Neuronal stem cell (in vitro differentiated cells): ENCODE results near the gene KMT2B.

Experiments used
- DNase-seq: peaks from one replicate; pipeline ENCODE4 v3.0.0-alpha.2; 2013; ENCODE audit warnings: low spot score
- H2AFZ ChIP-seq: one replicate; pipeline ENCODE4 v1.6.1; 2013; ENCODE audit warnings: mild to moderate bottlenecking, low read length, inconsistent platforms
- H2AK5ac ChIP-seq: 2 replicates; pipeline ENCODE4 v1.6.1; 2013; ENCODE audit warnings: low read depth, mild to moderate bottlenecking, inconsistent platforms, low read length, moderate library complexity, mixed read lengths
- H2BK120ac ChIP-seq: 2 replicates; pipeline ENCODE4 v1.6.1; 2013; ENCODE audit warnings: low read depth, mild to moderate bottlenecking, inconsistent platforms, low read length, moderate library complexity, mixed read lengths
- H2BK12ac ChIP-seq: one replicate; pipeline ENCODE4 v1.6.1; 2013; ENCODE audit warnings: low read length, inconsistent platforms
- H2BK15ac ChIP-seq: 2 replicates; pipeline ENCODE4 v1.6.1; 2013; ENCODE audit warnings: mild to moderate bottlenecking, low read length, inconsistent platforms, mixed read lengths
- H2BK5ac ChIP-seq: one replicate; pipeline ENCODE4 v1.6.1; 2013; ENCODE audit warnings: inconsistent platforms, mild to moderate bottlenecking, low read length, moderate library complexity
- H3K14ac ChIP-seq: one replicate; pipeline ENCODE4 v1.6.1; 2013; ENCODE audit warnings: low read length, inconsistent platforms
- H3K18ac ChIP-seq: 2 replicates; pipeline ENCODE4 v1.6.1; 2013; ENCODE audit warnings: low read length, inconsistent platforms
- H3K23ac ChIP-seq: 2 replicates; pipeline ENCODE4 v1.6.1; 2013; ENCODE audit warnings: low read depth, mild to moderate bottlenecking, mixed read lengths, low read length, inconsistent platforms; ENCODE audit not compliant: poor library complexity
- H3K27ac ChIP-seq: replicated peaks from 3 replicates; pipeline ENCODE4 v1.5.1; 2013; ENCODE audit warnings: low read length, inconsistent platforms
- H3K27me3 ChIP-seq, 3 experiments: 2 replicates each; pipeline ENCODE4 v1.6.1; 2013; ENCODE audit warnings: low read length in 3 of 3, mild to moderate bottlenecking in 2 of 3, inconsistent platforms in 1 of 3, low read depth in 1 of 3, mixed read lengths in 1 of 3, moderate library complexity in 1 of 3; ENCODE audit not compliant: control insufficient read depth in 3 of 3, insufficient read depth in 3 of 3
- H3K36me3 ChIP-seq, 2 donors: replicated peaks in 1 of 2; 2 replicates each; pipeline ENCODE4 v1.6.1; 2013; ENCODE audit warnings: low read length in 2 of 2; ENCODE audit not compliant: control insufficient read depth in 2 of 2, insufficient read depth in 2 of 2
- H3K4ac ChIP-seq: 2 replicates; pipeline ENCODE4 v1.6.1; 2013; ENCODE audit warnings: inconsistent platforms, mild to moderate bottlenecking, low read length, moderate library complexity
- H3K4me1 ChIP-seq, 2 donors: 1 replicate in 1 of 2; 2 replicates in 1 of 2; pipeline ENCODE4 v1.6.1; 2013; ENCODE audit warnings: low read length in 2 of 2, low read depth in 1 of 2; ENCODE audit not compliant: control insufficient read depth in 2 of 2, insufficient read depth in 1 of 2
- H3K4me2 ChIP-seq: one replicate; pipeline ENCODE4 v1.6.1; 2013; ENCODE audit warnings: mild to moderate bottlenecking, low read length, inconsistent platforms; ENCODE audit not compliant: insufficient read depth, poor library complexity, severe bottlenecking
- H3K4me3 ChIP-seq, 2 donors: 2 replicates each; pipeline ENCODE4 v1.5.1; 2013; ENCODE audit warnings: low read length in 2 of 2, mild to moderate bottlenecking in 2 of 2, inconsistent platforms in 1 of 2, moderate library complexity in 1 of 2
- H3K79me1 ChIP-seq: one replicate; pipeline ENCODE4 v1.6.1; 2013; ENCODE audit warnings: low read depth, mild to moderate bottlenecking, inconsistent platforms, low read length, moderate library complexity
- H3K9ac ChIP-seq: one replicate; pipeline ENCODE4 v1.6.1; 2013; ENCODE audit warnings: mild to moderate bottlenecking, low read depth, low read length, inconsistent platforms; ENCODE audit not compliant: poor library complexity
- H3K9me3 ChIP-seq, 2 donors: replicated peaks in 1 of 2; 2 replicates each; pipeline versions ENCODE3 to v1.6.1; 2013; ENCODE audit warnings: low read length in 2 of 2, mild to moderate bottlenecking in 2 of 2, inconsistent platforms in 1 of 2, low read depth in 1 of 2, mixed read lengths in 1 of 2, moderate library complexity in 1 of 2; ENCODE audit not compliant: control insufficient read depth in 2 of 2, insufficient read depth in 1 of 2
- H4K8ac ChIP-seq: one replicate; pipeline ENCODE4 v1.6.1; 2013; ENCODE audit warnings: low read depth, mild to moderate bottlenecking, inconsistent platforms, low read length, moderate library complexity
- H4K91ac ChIP-seq: one replicate; pipeline ENCODE4 v1.6.1; 2013; ENCODE audit warnings: low read length, low read depth, mild to moderate bottlenecking, inconsistent platforms; ENCODE audit not compliant: poor library complexity
- WGBS, 2 donors: extraction: QIAGEN DNeasy Blood & Tissue Kit; methylation state at CpG; one replicate each; pipeline ENCODE4 v1.1.7; 2013; ENCODE audit warnings: missing lambda C conversion rate in 2 of 2, mixed read lengths in 1 of 2; ENCODE audit not compliant: insufficient read length in 2 of 2, insufficient replicate concordance in 1 of 2; ENCODE audit errors: extremely low coverage in 2 of 2; 5-methylcytosine and 5-hydroxymethylcytosine counted together

The KMT2B gene

DNA sequence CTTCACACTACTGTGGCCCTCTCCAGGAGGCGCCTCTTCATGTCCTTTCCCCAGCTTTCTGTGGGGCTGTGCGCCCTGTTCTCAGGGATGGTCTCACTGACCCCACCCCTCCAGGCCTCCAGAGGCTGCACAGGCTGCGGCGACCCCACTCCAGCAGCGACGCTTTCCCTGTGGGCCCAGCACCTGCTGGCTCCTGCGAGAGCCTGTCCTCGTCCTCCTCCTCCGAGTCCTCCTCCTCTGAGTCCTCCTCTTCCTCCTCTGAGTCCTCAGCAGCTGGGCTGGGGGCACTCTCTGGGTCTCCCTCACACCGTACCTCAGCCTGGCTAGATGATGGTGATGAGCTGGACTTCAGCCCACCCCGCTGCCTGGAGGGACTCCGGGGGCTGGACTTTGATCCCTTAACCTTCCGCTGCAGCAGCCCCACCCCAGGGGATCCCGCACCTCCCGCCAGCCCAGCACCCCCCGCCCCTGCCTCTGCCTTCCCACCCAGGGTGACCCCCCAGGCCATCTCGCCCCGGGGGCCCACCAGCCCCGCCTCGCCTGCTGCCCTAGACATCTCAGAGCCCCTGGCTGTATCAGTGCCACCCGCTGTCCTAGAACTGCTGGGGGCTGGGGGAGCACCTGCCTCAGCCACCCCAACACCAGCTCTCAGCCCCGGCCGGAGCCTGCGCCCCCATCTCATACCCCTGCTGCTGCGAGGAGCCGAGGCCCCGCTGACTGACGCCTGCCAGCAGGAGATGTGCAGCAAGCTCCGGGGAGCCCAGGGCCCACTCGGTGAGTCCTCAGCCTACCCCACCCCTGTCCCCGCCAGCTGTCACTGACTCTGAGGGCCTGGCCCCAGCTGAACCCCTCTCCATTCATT lies 68.7 kb downstream of the KMT2B start:
- Histone ChIP-seq H2BK120ac (no peak overlapping the region), H2BK12ac (no peak overlapping the region), H3K4me2 (no peak overlapping the region), H2BK5ac (peak overlapping the region; percentile 53), H2AFZ (no peak overlapping the region), H3K4me3 (no peak overlapping the region), H3K23ac (no peak overlapping the region), H4K91ac (no peak overlapping the region), H3K9me3 (no peaks in the 10 kb centered on the region), H3K27ac (no peak overlapping the region), H3K9ac (peak overlapping the region; percentile 70), H4K8ac (peak overlapping the region; percentile 43), H3K79me1 (peaks cover 1% of the 10 kb centered on the region), H3K14ac (peak overlapping the region; percentile 21), H2BK15ac (no peak overlapping the region), H3K18ac (peak overlapping the region; percentile 28), H3K36me3 (peaks cover 18 to 54% of the 10 kb centered on the region in 2 donors), H3K4ac (no peak overlapping the region), H2AK5ac (peak overlapping the region; percentile 14), H3K27me3 (no peaks in the 10 kb centered on the region), H3K4me1 (peaks cover 0 to 9% of the 10 kb centered on the region in 2 donors)
- DNase-seq: no peak
- WGBS, 2 donors: no CpG with 5 or more reads among the region's 31 CpGs

- Histone ChIP-seq H4K8ac (no peak overlapping the region), H3K79me1 (peaks cover 1% of the 10 kb centered on the region), H3K9me3 (no peaks in the 10 kb centered on the region), H3K14ac (no peak overlapping the region), H2BK12ac (no peak overlapping the region), H2AFZ (no peak overlapping the region), H4K91ac (no peak overlapping the region), H3K4me2 (no peak overlapping the region), H3K27me3 (peaks cover 0 to 2% (median 0%) of the 10 kb centered on the region in 3 experiments), H3K27ac (no peak overlapping the region), H3K9ac (no peak overlapping the region), H2BK15ac (no peak overlapping the region), H3K18ac (no peak overlapping the region), H3K4ac (no peak overlapping the region), H2AK5ac (no peak overlapping the region), H2BK120ac (no peak overlapping the region), H3K4me1 (peaks cover 0 to 9% of the 10 kb centered on the region in 2 donors), H3K36me3 (peaks cover 12 to 46% of the 10 kb centered on the region in 2 donors), H3K23ac (no peak overlapping the region), H3K4me3 (no peak overlapping the region), H2BK5ac (no peak overlapping the region)
- DNase-seq: no peak
- WGBS, 2 donors: no CpG with 5 or more reads among the region's 15 CpGs
Observed at GRCh38 chr19:35787227-35787799, 69.5 kb downstream of the KMT2B start.
